ENCODE measurements around the gene BTG2. TPM values are rescaled to one million over a fixed set of nuclear protein-coding genes. Genes with fewer than 3 reads are reported as not detected.
A peak's percentile ranks its signal among the peaks of the same experiment; 100 is the strongest.

The BTG2 gene
- polyA plus RNA-seq, 2 of the 4 experiments (the other 2 are of a cell fraction), result 7.2 to 16.4 TPM

- TF ChIP-seq FOSB (CRISPR knock-in tag; IDR thresholded peaks at IDR 0.05) (no peak), BCL3 (IDR thresholded peaks at IDR 0.05) (no peak), EP300 (IDR thresholded peaks at IDR 0.05) (no peak), ZFP36 (IDR thresholded peaks at IDR 0.05; ENCODE audit: borderline replicate concordance, partially characterized antibody) (no peak)
- no peak for ATAC-seq
- DNase-seq (ENCODE audit: low read depth in 1 of 2, low spot score in 1 of 2), result no peak
- H3K4me2 ChIP-seq, result no peak overlapping the region
- CTCF ChIA-PET, result interaction anchor here (1.2 to 7.1 kb wide), 6 partner anchors 16 to 165 kb away, joined by 3 to 105 read pairs (median 34); partner anchors contain the start of gene BTG2
- WGBS (ENCODE audit: missing lambda C conversion rate), result 48% methylated on average over 3 of the region's 3 CpGs
- H3K4me1 ChIP-seq, result peaks cover 15% of the 10 kb centered on the region
- H3K27ac ChIP-seq, result no peak overlapping the region
- no peaks in the 10 kb centered on the region for H3K9me3 ChIP-seq
- POLR2A ChIA-PET, result interaction anchor here (1.0 kb wide), 1 partner anchor 17 kb away, joined by 3 read pairs; no protein-coding TSS in a partner anchor
- no peak for FAIRE-seq
- no peak overlapping the region for H3K4me3 ChIP-seq
Observed at GRCh38 chr1:203323587-203323986, 18.3 kb downstream of the BTG2 start.

- POLR2A ChIA-PET, result interaction anchor here (0.6 to 1.0 kb wide), 2 partner anchors 18 to 19 kb away, joined by 3 to 4 read pairs; no protein-coding TSS in a partner anchor
- TF ChIP-seq TP53 (CRISPR knock-in tag; IDR thresholded peaks at IDR 0.05) (no peak), RFX5 (IDR thresholded peaks at IDR 0.05) (no peak), E2F6 (IDR thresholded peaks at IDR 0.05; ENCODE audit: borderline replicate concordance, low read depth) (no peak), RAD21 (conservative IDR thresholded peaks at IDR 0.05 in 1 of 2, IDR thresholded peaks at IDR 0.05 in 1 of 2) (no peak), JUNB (IDR thresholded peaks at IDR 0.05) (no peak), USF2 (IDR thresholded peaks at IDR 0.05) (no peak), EHMT2 (IDR thresholded peaks at IDR 0.05; ENCODE audit: low read depth) (no peak), MAX (IDR thresholded peaks at IDR 0.05) (no peak), CHD4 (IDR thresholded peaks at IDR 0.05; ENCODE audit: borderline replicate concordance) (no peak), RNF2 (IDR thresholded peaks at IDR 0.05; ENCODE audit: borderline replicate concordance, low read depth) (no peak), ZNF302 (CRISPR knock-in tag; IDR thresholded peaks at IDR 0.05) (no peak), HEYL (CRISPR knock-in tag; IDR thresholded peaks at IDR 0.05) (no peak), FOSL2 (IDR thresholded peaks at IDR 0.05) (no peak), FOSL2 (CRISPR knock-in tag; IDR thresholded peaks at IDR 0.05) (no peak), NR3C1 (IDR thresholded peaks at IDR 0.05) (no peak)
- WGBS (ENCODE audit: missing lambda C conversion rate), result 66% methylated on average over 15 of the region's 15 CpGs
- CTCF ChIA-PET, result interaction anchor here (1.2 to 7.1 kb wide), 6 partner anchors 17 to 164 kb away, joined by 3 to 105 read pairs (median 34); partner anchors contain the start of gene BTG2
- Histone ChIP-seq H3K4me2 (no peak overlapping the region), H3K4me3 (no peak overlapping the region), H3K4me1 (peaks cover 19% of the 10 kb centered on the region), H3K27ac (no peak overlapping the region), H3K9me3 (no peaks in the 10 kb centered on the region)
- no peak for FAIRE-seq
- no peak for DNase-seq (ENCODE audit: low read depth in 1 of 2, low spot score in 1 of 2)
- ATAC-seq, result no peak
Observed at GRCh38 chr1:203324105-203325025, 19.0 kb downstream of the BTG2 start.

- WGBS (ENCODE audit: missing lambda C conversion rate), result 69% methylated on average over 5 of the region's 5 CpGs
Observed at GRCh38 chr1:203325026-203325417, 19.7 kb downstream of the BTG2 start.

More at GRCh38 chr1:203325026-203325417, 19.7 kb downstream of the BTG2 start:
- ChIA-PET CTCF (interaction anchor here (1.0 to 7.1 kb wide), 6 partner anchors 16 to 180 kb away, joined by 3 to 105 read pairs (median 34); partner anchors contain the start of gene BTG2), POLR2A (interaction anchor here (0.6 kb wide), 1 partner anchor 20 kb away, joined by 4 read pairs; no protein-coding TSS in a partner anchor)
- Histone ChIP-seq H3K27ac (0 out of 6 replicates have a peak overlapping the region, but pooled peaks of 1 of the 2 experiments have one; percentile 7), H3K4me3 (no peak overlapping the region), H3K4me1 (peaks cover 19% of the 10 kb centered on the region), H3K4me2 (no peak overlapping the region), H3K9me3 (no peaks in the 10 kb centered on the region)
- FAIRE-seq (no peak), DNase-seq (ENCODE audit: low read depth in 1 of 2, low spot score in 1 of 2) (no peak), ATAC-seq (no peak)
- no peak for TF ChIP-seq PBX3 (IDR thresholded peaks at IDR 0.05)

Data from A549 (cell line).